DLD1 (cell line): Measurements from ENCODE around the gene ARHGAP26.

ENCODE experiments used
- in situ Hi-C: cut with HindIII; loops from 2 replicates; pipeline ENCODE4 v1.10.0; 2017; ENCODE audit warnings: low sequenced_read_pairs

The ARHGAP26 gene

DNA sequence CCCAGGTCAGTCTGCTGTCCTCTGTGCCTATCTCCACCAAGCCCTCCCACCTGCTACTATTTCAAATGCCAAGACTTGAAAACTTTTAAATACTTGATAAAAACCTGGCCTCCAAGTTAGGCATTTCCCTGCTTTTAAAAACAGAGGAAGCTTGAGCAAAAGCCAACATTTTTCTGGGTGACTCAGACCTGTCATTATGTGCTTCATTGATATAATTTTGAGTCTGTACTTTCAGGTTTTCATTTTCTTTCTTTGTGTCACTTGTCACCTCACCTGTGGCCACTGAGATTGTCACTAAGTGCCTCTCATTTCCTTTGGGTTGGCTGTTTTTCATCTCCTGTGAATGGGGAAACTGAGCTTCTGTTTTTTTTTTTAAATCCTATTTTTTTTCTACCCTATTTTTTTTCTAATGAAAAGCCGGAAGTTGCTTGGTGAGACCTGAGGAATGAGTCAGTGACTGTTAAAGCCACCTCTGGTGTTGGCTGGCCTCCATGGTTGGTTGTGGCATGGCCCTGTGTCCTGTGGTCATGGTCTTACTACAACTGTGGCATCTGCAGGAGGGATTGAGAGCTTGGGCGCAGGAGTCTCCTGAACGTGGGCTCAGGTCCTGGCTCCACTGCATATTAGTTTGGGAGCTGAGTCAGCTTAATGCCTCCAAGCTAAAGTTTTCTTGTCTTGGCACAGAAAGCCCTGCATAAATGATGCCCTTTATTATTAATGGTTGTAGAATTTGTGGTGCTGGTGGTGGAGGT is 56.7 kb downstream of the ARHGAP26 start:
- in situ Hi-C loops: no loop called here

DNA sequence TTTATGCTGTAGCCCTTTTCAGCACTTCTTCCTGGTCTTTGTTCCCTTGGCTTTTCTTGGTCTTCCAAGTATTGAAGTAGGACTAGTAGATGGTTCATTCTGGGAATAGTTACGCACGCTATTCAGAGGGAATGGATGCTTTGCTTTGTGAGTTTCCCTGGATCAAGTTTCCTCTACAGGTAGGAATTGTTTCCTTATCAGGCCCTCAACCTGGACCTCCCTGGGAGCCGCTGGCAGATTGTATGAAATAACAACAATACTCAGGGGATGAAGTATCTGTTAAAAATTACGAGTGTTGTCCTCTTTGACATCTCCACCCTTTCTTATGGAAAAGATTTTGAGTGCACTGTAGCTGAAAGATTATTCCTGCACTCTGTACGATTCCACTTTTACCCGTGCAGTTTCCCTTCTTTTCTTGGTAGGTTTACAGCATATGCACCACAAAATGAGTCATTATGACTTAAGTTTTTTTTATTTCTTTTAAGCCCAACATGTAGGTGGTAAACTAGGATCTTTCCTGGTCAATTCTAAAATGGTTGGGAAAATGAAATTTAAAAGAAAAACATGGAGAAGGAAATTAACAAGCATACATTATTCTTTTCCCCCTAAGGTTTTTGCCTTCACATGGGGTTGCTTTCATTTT is 57.9 kb downstream of the ARHGAP26 start:
- in situ Hi-C loops: no loop called here

DNA sequence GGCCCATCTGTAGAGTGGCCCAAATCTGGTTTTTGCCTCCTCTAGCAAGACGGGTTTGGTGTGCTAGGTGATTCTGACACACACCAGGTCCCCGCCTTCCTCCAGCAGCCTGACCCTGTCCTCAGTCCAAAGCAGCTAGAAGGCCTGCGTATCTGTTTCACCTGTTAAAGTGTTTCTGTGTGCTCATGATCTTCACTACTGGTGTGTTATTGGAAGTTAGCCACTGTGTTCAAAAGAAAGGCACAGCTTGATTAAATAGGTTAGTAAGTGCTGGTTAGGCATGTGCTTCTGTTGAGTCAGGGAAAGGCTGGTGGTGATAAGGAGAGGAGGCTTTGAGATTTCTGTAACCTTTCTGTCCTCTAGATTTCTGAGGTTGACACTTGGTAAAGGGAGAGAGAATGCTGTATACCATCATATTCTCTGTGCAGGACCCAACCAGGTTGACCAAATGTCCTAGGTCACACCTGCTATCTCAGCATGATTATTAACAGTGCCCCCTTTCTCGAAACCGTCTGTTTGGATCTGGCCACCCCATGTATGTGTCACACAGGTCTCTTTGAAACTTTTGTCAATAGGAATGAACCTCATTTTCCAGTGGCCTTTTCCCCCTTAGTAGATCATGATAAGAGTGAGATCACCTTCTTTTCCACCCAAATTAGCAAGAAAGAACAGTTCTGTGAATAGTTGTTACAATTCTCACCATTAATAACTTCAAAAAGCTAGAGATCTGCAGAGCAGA is 58.8 kb downstream of the ARHGAP26 start:
- in situ Hi-C loops: no loop called here

DNA sequence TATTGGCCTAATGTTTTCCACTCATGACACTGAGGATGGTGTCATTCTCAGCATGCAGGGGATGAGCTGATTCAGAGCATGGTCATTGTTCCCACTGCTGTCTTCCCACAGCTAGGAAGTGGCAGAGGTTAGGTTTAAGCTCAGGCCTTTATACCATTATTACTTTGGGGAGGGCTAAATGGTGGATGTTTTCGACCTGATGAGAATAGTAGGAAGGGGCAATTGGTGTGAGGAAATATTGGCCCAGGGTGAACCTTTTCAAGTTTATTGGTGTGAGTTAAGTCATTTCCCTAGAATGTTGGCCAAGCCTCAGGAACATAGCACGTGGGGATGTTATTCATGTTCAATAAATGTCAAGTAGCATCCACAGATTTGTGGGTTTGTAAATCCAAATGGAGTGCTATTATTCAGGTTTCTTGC is 59.6 kb downstream of the ARHGAP26 start:
- in situ Hi-C loops: no loop called here

DNA sequence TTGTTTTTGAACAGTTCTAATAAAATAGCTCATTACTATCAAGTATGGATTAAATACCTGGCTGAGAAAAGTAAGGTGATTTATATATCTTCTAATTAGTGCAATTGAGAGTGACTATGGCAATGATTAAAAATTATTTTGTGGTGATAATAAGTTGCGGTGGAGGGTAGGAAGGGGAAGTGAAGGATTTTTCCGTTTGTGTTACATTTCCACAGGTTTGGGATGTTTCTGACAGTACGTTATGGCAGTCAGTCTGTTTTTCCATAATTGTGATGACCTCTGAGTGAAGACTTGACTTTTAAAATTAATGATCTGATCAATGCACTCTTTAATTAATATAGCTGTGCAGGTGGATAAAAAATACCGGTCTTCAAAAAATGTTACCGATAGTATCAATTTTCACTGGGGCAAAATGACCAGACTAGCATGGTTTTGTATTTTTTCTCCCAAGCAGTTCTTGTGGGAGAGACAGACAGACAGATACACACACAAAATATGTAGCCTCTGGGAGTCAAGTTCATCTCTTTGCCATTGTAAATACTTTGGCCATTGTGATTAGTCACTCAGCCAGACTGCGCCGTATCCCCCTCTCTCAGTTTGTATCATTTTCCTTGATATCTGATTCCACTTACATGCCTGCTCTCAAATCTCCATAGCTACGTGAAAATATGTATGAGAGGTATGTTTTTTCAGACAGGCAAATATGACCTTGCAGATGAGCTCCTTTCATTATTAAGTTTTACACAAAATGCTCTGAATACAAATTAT is 60.2 kb downstream of the ARHGAP26 start:
- in situ Hi-C loops: no loop called here

DNA sequence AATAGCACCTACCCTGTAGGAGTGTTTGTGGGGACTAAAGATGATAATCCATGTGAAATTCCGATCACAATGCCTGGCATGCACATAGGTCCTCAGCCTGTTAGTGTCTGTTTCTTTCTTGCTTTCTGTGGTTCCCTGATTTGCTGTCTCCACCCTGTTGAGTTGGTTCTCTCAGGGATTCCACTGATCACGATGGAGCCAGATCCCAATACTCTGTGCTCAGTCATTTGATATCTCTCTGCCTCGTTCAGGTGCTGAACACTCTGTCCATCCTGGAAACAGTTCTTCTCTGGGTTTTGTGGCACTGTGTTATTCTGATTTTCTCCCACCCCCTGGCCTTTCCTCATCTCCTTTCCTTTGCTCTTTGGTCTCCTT is 60.8 kb downstream of the ARHGAP26 start:
- in situ Hi-C loops: no loop called here

DNA sequence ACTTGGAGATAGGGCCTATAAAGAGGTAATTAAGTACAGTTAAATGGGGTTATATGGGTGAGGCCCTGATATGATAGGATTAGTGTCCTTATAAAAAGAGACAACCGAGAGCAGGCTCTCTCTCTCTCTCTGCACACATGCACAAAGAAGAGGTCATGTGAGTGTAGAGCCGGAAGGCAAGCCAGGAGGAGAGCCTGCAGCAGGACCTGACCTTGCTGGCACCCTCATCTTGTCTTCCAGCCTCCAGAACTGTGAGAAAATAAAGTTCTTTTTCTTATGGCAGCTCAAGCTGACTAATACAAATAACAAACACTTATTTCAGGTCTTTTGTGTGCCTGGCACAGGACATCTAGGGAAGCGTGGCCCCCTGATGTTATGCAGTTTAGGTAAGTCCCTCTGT is 62.1 kb downstream of the ARHGAP26 start:
- in situ Hi-C loops: no loop called here

DNA sequence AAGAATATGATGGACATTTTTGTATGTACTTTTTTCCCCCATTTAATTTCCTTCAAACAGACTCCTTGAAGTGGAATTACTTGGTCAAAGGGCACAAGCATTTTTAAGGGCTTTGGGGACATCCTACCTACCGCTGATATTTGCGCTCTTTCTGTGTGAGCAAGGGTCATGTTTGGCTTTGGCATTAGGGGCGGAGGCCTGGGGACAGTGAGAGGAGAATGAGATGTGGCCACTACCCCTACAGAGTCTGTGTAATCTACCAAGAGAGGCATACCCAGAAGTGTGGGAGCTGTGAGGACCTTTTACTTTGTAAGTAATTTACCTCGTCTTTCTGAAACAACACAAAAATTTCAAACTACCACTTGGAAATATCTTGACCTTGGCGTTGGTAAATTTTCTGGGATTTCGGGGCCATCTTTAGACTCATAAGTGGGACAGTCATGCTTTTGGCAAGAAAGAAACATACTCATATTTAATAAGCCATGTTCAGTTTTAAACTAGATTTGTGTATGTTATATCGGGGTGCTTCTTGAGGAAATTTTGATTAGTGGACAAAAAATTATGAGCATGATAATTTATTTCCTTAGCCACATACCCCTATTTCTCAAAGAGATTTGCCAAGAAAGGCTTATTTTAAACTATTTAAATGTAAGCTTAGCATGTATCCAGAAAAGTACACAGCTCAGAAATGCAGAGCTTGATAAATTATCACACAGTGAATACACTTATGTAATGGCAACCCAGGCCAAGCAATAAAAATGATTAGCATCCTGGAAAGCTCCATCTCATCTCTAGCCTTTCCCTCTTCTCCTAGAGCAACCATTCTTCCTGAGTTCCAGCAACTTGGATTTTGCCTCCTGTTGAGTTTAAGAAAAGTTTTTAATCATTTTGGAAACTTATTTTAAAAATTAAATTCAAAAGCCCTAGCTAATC is 63.6 kb downstream of the ARHGAP26 start:
- in situ Hi-C loops: no loop called here

DNA sequence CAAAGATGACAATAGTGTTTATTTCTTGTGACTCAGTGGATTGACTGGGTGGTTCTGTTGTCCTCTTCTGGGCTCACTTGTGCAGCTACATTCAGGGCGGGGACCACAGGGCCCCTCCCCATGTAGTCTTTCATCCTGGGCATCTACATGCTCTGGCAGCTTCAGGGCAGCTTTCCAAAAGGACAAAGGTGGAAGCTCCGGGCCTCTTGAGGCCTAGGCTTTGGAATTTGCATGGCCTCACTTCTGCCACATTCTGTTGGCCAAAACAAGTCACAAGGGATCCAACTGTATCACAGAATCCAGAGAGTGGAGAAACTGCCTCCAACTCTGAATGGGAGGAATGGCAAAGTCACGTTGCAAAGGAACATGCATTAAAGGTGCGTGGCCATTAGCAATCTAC is 64.3 kb downstream of the ARHGAP26 start:
- in situ Hi-C loops: no loop called here

DNA sequence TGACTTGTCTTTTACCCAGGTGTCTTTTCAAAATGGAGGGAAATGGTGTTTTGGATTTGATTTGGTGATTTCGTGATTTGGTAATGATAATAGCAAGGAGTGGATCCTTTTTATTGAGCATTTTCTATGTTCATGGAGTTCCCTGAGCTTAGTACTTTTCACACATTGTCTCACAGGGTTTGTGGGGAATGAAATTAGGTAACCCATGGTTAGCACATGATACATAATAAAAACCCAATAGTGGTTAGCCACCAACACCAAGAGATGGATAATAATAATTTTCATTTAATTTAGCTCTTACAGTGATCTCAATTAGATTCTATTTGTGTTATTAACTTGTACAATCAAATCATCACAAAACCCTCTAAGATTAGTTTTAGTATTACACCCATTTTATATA is 65.4 kb downstream of the ARHGAP26 start:
- in situ Hi-C loops: no loop called here

DNA sequence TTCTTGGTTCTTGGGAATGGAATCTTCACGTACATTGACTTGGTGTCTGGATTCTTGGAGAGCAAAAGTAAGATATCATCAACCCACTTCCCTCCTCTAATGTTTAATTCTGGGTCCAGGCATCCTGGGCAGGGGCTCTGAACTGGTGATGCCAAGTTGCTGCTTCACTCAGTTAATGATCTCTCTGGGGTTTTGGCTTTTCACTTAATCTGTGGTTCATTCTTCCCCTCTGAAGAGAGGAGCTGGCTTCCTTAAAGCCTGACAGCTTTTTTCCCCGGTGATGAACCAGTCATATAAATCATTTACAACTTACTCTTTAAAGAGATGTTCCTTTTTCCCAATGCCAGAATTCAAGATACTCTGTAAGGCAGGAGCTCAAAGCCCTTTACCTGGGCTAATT is 65.9 kb downstream of the ARHGAP26 start:
- in situ Hi-C loops: no loop called here

DNA sequence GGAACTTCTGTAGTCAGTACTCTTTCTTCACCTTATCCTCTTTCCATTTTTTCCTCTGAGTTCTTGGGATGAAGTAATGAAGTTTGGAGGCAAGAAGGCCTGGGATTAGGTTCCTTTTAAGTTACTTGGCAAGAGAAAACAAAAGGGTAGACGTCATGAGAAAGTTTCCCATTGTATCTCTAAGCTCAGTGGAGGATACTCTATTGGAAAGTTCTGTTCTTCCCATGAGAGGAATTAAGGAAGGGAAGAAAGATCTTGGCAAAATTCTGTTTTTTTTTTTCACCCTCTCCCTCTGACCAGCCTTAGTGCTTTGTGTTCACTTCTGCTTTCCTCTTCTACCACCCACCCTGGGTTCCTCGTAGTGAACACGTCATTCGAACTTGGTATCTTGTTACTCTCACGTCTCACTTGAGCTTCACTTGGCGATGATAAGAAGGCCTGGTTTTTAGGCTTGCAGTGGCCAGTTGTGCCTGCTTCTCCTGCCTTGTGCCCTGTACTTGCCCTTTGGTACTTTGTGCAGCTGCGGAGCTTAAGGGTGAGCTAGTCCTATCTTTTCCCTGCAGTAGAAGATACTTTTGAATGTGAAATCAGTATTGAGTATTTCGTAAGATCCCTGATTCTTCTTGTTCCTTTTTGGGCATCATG is 67.0 kb downstream of the ARHGAP26 start:
- in situ Hi-C loops: no loop called here

DNA sequence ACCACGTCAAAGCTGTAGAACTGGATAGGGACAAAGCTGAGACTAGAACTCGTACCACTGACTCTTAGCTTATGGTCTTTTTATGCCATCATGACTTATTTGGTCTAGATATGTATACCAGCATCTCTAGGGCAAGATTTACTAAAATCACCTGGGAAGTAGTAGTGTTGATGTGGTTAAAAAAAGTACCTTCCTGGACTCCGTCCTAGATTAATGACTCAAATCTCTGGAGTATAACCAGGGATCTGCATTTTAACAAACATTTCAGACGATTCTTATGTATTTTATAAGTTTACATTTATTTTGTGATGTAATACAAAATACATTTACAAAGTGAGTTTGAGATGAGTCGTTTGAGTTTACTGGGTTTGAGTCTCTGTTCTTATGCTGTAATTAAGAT is 68.7 kb downstream of the ARHGAP26 start:
- in situ Hi-C loops: no loop called here

DNA sequence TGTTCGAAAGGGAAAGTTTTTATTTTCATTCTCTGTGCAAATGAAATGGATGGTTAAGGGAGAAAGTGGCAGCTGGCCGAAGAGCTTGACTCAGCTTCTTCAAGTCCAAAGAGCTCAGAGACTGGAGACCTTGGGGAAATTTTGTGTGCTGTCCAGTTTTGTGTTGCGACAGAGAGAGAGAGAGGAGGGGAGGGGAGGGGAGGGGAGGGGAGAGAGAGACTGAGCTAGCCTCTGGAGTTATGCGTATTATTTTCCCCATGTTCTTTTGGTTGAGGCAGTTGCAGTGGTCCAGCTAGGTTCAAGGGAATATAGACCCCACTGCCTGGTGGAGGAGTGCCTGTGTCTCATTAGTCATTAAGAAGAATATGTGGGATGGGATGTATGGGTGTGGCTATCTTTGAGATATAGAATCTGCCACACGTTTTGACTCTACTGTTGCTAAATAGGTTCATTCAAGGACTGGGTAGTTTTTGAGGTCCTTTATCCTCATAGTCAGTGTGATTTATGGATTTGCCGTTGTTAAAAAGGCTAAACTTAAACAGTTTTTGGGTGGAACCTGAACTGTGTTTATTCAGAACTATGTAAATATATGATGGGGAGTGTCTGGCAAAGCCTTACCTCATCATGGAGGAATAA is 69.7 kb downstream of the ARHGAP26 start:
- in situ Hi-C loops: no loop called here

DNA sequence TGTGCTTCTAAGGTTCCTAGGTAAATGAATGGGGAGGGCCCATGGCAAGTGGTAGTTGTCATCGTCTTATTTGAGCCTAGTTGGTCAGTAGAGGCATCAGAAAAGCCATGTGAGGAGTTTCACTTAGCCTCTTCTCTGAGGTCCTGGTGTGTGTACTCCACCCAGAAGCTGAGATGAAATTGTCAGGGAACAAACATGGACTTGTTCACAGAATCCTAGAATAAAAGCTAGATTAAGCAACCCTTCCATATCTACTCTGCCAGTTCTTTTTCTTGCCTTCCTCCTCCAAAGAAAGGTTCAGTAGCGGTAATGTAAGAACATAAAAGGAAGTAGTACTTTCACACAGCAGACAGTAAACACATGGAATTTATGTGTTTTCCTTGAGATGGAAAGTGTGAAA is 70.4 kb downstream of the ARHGAP26 start:
- in situ Hi-C loops: no loop called here

DNA sequence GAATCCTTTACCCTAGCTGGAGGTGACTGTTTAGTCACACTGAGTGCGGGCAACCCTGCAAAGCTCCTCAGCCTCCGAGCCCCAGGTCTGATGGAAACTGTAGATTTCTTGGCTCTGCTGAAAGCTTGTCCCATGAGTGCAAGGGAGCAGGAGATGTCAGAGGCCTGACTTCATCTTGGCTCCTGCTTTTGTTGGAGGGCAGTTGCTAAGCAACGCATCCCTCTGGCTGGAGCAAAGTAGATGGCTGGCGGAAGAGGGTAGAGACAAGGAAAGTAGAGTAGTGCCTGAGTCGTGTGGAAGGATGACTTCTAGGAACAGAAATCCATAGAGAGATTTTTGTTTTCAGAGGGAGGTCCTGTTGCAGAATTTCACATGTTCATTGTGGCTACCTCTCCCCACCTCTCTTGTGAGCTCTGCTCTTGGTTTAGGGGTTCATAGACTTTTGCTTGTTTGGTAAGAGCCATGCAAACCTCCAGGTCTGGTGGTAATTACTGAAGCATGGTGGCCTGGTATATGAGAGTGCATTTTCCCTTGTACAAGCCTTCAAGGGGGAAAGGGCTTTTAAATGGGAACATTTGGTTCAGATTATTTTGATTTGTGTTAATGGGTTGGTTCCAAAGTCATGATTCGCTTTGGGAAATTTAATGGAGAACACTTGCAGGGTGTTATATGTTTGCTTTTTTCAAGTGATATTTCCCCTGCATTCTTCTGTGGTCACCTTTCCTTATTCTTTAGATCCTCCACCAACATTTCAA is 71.5 kb downstream of the ARHGAP26 start:
- in situ Hi-C loops: no loop called here

DNA sequence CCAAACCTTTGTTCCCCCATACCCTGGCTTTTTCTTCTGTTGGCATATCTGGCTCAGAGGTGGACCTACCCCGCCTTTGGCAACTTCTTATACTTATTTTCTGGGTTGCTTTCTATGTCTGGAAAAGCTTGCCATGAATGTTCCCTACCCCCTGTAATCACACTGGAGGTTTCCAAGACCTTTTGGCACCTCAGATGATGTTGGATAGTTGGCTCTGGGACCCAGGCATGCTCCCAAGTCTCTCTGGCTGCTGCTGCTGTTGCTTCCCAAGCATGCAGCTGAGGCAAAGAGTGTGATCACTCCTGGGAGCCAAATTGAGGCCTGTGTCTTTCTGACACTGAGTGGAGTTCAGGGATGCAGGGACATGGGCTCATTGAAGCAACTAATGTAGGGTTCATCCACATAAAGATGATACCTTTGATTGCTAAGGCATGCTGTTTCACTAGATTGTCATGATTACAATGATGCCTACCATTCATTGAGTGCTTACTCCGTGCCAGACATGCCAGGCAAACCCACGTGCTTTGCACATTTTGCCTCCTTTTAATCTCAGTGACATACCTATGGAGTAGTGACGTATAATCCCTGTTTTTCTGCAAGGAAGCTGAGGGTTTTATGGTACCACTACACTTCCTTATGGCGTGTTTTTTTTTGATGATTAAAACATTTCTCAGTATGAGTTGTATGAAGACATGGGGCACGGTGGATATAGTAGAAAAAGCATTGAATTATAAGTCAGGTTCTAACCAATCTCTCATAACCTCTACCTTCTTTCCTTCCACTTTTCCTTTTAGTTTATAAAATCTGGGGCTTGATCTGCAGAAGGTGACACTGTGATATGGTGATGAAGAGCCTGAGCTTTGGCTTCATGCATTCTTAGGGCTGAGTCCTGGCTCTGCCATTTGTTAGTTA is 73.1 kb downstream of the ARHGAP26 start:
- in situ Hi-C loops: no loop called here

DNA sequence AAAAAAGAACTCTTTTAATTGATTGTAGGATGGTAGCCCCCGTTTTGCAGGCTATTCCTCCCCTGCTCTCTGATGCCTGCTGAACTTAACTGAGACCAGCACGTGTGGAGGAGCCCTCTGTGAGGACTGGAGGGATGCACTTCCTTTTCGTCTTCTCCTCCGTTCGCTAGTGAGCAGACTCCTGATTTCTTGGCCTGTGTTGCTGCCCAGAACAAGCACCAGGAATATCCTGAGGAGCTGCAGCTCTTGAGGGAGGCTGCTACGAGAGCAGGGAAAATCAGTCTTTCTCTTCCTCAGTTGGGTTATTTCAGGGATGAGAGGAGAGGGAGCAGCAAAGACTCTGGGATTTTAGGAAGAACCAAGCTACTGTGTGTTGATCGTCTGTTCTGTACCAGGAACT is 74.7 kb downstream of the ARHGAP26 start:
- in situ Hi-C loops: no loop called here
